RPMI7951 (cell line): ENCODE data around the gene PRKCQ. TPM values are rescaled to one million over a fixed set of nuclear protein-coding genes. Genes with fewer than 3 reads are reported as not detected.

Source experiments
- DNase-seq: peaks from one replicate; pipeline ENCODE4 v3.0.0-alpha.2; 2012; ENCODE audit warnings: low read depth
- total RNA-seq: library from RNA; depleted of rRNA; stranded (reverse); fragments of >200 nt; shearing (Covaris generic); gene quantifications from 2 replicates; pipeline ENCODE4 v1.2.3, GENCODE V29; 2014; rRNA removed

The PRKCQ gene
- not detected in 2 replicates for total RNA-seq

GRCh38 chr10:6579904-6580278 is at the start of gene PRKCQ:
Gene PRKCQ (minus strand): TSS chr10:6580276. CDS start chr10:6515135, 65,141 bp downstream.
- no peak for DNase-seq

DNA sequence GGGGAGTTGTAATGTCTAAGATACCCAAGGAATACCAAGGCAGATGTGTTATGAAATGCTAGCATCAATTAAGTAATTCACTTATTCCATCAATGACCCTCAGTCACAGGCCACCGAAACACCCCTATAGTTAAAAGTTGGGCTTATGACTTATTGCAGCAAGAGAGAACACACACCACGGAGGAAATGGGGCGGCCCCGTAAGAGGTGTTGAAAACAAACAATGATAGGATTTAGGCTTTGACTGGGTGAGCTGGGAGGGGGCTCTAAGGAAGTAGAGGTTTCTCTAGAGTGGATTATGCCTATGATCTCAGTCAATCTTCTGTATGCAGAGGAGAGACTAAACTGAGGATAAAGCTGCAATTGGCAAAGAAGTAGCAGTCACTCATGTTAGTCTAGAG is 45.4 kb upstream of the PRKCQ start:
- DNase-seq: no peak

DNA sequence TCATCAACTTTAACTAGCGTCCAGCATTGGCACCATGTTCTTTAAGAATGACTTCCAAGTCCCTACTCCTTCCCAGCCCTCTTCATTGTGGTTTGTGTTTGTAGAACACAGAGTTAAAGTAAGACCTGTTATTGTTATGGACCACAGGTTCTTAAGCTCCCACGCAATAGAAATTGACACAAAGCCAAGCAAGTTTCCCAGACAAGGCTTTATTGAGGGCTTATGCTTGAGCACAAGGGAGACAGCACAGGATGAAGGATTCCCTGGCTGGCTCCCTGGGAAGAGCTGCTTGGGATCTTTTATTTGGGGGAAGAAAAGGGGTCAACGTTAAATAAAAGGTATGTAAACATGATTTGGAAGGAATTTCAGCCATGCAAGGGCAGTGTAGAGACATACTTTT is 44.3 kb upstream of the PRKCQ start:
- DNase-seq: no peak

- DNase-seq: no peak
Measured at GRCh38 chr10:6622921-6623320, 42.8 kb upstream of the PRKCQ start.

DNA sequence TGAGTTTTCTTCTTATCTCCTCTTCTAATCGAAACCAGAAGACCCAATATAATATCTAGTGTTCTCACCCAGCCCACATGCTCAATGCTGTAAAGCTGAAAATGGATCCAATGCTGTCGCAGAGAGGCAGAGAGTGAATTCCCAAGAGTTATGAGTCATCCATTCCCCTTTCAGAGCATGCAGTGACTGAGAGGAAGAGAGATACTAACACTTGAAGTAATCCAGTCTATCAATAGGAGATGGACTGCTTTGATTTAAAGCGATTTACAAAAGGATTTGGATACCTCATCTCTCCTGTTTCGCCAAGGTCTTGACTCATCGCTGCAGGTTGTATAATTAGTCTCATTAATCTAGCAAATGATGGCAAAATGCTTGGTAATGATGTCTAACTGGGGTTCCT is 41.5 kb upstream of the PRKCQ start:
- DNase-seq: peak; percentile 18

DNA sequence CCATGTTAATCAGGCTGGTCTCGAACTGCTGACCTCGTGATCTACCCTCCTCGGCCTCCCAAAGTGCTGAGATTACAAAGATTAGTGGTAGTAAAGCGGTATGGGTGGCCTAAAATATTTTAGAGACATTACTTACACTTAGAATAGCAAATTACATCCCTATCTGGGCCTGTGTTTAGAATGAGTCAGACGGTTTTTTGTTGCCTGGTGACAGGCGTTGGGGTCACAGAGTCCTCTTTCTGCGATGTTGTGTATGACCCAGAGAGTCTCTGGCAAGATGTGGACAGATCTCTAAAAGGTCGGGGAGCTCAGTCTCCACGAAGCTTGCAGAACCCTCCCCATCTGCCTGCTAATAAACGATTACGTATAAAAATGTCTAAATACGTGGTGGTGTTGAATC is 39.6 kb upstream of the PRKCQ start:
- DNase-seq: peak; percentile 13

DNA sequence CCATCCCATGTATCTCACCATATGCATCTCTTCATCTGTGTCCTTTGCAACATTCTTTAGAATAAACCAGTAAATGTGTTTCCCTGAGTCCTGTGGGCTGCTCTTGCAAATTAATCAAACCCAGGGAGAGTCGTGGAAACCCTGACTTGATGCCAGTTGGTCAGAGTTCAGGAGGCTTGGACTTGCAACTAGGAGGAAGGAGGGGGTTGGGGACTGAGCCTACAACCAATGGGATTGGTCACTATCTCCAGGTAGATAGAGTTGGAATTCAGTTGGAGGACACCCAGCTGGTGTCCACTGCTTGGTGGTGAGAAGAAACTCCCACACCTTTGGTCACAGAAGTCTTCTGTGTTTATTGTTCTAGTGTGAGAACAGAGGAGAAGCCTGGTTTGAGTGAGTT is 38.3 kb upstream of the PRKCQ start:
- no peak for DNase-seq

GRCh38 chr10:6617309-6618076 is 37.4 kb upstream of the PRKCQ start:
- no peak for DNase-seq

- DNase-seq: no peak
Measured at GRCh38 chr10:6615971-6616370, 35.9 kb upstream of the PRKCQ start.

GRCh38 chr10:6612371-6612770 is 32.3 kb upstream of the PRKCQ start:
- DNase-seq: no peak

DNA sequence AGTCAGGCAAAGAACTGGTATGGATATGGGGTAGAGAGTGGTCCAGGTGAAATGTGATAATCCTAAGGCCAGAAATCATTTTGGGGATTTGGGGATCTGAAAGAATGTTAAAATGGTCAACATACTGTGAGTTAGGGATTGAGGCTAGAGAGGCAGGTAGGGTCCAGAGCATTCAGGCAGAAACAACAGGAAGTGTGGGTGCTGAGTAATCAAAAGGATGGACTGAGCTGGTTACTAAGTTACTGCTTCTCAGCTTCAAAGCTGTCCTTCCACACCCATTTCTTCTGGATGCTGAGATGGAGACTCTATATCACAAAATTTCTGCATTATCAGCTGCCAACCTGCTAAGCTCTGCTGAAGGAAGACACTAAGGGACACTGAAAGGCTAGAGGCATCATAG is 30.6 kb upstream of the PRKCQ start:
- no peak for DNase-seq

- DNase-seq: no peak
Measured at GRCh38 chr10:6609625-6610024, 29.5 kb upstream of the PRKCQ start.

- DNase-seq: no peak
Measured at GRCh38 chr10:6607778-6608177, 27.7 kb upstream of the PRKCQ start.

DNA sequence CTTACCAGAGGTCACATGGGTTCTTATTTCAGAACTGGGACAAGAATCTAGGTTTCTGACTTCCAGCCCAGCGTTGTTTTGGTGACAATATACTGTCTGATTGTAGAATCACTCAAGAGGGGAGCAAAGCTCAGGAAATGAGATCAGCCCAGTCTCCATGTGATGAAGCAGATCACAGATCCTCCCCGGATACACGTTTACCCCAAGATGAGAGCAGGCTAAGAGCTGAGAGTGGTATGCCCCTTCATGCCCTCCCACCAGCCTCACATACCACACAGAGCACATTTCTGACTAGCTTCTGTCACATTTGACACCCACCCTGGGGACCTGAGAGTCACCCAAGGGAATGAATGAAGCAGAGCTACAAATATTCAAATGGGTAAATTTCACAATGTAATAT is 27.1 kb upstream of the PRKCQ start:
- no peak for DNase-seq

DNA sequence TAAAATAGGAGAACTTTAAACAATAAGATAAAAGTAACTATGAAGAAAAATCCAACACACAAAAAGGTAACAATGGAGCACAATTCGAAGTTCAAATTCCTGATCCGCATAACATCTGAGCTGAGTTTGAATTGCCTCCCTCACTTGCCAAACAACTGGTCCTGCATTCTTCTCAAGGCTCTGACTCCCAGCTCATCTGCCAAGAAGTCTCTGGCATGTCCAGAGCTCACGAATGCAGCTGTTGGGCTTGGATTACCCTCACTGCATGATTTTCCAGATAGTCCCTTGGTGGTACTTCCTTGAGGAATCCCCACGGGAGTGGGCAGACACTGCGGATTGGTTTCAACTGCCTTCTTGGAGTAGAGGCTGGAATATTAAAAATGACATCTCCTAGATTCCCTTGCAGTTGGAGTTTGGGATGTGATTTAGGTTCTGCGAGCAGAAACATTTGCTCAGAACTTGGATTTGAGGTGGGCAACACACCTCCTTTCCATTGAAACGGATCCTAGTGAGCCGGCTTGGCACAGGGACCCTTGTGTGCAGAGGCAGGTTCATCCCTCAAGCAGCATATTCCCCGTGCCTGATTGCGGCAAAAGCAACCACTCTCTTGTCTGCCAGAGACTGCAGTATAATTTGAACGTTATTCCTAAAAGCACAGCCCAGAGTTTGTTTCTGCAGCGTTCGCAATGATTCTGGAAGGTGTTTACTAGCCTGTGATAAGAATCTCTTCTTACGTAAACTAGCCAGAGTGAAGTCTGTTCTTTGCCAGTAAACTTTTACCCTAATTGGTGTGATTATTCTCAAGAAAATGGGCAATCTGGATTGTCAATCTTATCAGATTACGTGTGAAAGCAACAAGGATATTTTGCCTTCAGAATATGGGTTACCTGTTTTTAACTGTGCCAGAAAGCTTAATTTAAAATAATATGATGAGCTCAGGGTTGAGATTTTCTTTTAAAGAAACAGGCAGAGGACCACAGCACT is 23.4 kb upstream of the PRKCQ start:
- DNase-seq: no peak

- DNase-seq: no peak
Measured at GRCh38 chr10:6602700-6603084, 22.6 kb upstream of the PRKCQ start.

DNA sequence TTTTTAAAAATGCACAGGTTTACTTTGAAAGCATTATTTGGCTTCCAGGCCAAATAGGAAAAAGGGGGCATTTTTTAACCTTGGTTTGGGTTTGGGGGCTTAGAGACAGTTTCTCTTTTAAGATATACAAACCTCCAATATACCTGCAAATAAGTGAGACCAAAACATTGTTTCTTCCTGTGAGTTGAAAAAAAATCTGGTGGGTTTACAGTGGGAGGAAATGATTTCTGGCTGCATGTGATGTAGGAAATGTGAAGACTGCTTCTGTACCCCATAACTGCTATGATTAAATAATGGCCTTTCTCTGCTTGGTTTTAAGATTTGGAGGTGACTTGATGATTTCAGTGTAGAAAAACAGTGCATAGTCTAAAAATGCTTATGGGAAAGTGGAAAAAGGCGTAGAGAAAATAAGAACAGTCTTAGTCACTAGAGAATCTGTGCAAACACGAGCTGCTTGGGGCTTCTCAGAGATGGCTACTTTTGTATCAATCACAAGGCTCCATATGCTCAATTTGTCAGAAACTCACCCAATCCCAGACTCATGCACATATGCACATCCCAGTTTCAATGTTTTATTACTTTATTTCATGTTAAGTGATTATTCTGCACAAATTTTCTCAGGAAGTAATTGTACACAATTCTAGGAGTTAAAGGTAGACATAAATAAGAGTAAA is 22.1 kb upstream of the PRKCQ start:
- DNase-seq: no peak

DNA sequence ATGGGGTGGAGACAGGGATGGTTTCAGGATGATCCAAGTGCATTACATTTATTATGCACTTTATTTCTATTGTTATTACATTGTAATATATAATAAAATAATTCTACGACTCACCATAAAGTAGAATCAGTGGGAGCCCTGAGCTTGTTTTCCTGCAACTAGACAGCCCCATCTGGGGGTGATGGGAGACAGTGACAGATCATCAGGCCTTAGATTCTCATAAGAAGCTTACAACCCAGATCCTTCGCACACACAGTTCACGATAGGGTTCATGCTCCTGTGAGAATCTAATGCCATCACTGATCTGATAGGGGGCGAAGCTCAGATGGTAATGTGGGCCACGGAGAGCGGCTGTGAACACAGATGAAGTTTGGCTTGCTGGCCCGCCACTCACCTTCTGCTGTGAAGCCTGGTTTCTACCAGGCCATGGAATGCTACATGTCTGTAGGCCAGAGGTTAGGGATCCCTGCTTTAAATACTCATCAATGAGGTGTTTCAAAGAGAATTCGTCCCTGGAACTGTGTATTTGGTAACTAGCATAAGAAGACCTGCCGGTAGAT is 21.2 kb upstream of the PRKCQ start:
- DNase-seq: no peak

DNA sequence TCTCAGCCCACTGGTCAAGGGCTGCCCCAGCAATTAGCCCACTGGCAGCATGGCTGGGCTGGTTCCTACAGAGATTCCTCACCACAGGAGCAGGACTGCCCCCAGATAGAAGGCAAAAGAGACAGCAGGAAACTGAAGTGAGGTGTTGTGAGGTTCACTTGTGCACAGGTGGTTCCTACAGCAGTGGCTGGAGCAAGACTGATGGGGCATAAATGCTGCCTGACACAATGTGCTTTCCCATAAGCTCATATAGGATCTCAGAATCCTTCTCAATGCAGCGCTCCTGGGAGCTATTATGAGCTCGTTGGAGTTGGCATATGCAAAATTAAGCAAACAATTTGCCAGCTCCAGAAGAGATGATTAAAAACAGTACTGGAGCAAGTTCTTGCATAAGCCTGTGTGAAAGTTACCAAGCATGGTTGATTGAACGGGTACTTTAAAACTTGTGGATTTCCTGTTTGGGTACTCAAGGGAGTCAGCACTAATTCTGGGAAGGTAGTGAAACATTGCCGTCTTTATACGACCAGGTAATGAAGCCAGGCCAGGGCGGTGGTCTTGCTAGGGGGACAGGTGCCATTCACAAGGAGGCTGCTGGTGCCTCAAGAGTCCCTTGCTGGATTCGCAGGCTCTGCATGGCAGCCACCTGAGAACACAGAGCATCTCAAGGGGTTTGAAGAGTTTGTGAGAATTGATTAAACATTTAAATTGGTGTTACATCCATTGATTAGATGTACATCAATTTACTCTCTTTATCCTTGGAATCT is 20.3 kb upstream of the PRKCQ start:
- DNase-seq: no peak

DNA sequence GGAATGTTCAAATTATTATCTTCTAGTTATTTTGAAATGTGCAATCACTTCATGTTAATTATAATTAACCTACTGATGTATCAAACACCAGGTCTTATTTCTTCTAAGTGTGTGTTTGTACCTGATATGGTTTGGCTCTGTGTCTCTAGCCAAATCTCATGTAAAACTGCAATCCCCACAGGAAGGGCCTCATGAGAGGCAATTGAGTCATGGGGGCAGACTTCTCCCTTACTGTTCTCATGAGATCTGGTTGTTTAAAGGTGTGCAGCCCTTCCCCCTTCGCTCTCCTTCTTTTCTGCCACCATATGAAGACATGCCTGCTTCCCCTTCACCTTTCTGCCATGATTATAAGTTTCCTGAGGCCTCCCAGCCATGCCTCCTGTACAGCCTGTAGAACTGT is 18.6 kb upstream of the PRKCQ start:
- no peak for DNase-seq

DNA sequence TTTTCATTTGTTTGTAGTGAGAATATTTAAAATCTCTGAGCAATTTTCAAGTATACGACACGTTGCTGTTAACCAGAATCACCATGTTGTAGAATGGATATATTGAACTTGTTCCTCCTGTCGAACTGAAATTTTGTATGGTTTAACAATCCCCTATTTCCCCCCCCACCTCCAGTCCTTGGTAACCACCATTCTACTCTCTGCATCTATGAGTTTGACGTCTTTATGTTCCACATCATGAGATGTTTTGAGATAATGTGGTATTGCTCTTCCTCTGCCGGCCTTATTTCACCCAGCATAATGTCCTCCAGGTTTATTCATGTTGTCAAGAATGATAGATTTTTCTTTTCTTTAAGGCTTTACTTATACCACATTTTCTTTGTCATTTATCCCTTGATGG is 17.4 kb upstream of the PRKCQ start:
- DNase-seq: no peak
